ENCODE data around the gene TRABD2B.

Gene TRABD2B

DNA sequence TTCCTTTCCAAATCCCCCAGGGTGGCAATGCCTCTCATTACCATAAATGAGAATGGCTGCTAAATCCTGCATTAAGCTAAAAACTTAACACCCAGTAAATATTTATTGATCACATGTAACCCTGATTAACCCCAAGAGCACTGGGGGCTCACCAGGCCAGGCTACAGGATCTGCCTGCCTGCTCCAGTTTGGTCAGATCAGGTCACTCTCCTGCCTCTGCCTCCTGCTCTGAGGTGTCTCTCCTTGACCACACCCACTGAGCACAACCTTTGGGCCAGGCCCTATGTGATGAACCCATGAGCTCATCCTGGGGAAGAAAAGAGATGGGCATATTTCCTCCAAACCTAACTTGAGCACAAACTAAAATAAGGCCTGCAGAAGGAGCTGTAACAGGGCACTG, 93.5 kb downstream of the TRABD2B start:
- no peak for FAIRE-seq

DNA sequence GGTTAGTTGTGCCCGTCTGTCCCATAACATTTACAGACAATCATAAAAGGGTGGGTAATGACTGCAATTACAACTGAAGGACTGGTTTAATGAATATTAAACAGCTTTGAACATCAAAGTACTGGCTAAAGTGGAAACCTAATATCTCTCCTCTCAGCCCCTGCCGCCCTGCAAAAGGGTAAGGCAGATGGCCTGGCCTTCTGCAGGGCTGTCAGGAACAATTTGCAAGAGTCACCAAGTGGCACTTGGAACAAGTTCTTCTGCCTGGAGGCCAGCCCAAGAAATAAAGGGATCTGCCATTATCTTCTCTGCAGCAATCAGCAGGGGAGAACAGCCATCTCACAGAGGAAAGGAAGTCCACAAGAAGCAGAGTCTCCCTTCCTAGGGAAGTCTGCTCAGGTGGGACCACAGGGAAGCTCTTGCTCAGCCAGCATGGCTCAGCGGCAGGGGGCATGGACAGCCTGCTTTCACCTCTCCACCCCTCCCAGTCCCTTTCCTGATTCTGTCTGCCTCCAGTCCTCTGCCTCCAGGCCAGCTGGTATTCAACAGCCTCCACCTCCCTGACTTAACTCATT, 96.1 kb downstream of the TRABD2B start:
- no peak for FAIRE-seq

DNA sequence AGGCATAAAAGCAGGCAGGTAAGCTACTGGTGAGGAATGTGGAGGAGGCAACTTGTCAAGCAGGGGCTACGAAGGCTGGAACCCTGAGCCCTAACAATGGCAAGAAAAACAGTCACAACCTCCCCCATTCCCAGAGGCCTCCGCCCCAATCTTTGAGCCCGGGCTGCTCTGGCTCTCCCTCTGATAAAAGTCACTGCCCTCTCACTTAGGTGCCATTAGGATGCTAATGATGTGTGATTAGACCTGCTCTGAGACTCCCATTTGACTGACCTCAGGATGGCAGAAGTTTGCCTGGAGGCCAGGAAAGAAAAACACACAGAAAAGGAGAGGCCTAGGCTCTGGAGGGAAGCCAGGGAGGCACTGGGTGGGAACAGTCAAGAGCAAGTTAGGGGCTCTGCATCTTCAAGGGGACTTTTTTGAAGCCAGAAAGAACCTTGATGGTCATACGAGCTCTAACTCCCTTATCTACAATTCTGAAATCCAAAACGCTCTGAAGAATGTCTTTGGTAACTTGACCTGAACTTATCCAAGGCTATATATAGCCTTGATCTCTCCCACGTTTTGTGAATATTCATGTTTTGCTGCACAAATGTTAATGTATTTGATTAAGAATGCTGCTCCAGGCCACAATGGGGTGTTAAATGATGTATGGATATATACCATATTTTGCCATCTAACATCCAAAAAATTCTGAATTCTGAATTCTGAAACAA, 98.9 kb downstream of the TRABD2B start:
- no peak for FAIRE-seq

DNA sequence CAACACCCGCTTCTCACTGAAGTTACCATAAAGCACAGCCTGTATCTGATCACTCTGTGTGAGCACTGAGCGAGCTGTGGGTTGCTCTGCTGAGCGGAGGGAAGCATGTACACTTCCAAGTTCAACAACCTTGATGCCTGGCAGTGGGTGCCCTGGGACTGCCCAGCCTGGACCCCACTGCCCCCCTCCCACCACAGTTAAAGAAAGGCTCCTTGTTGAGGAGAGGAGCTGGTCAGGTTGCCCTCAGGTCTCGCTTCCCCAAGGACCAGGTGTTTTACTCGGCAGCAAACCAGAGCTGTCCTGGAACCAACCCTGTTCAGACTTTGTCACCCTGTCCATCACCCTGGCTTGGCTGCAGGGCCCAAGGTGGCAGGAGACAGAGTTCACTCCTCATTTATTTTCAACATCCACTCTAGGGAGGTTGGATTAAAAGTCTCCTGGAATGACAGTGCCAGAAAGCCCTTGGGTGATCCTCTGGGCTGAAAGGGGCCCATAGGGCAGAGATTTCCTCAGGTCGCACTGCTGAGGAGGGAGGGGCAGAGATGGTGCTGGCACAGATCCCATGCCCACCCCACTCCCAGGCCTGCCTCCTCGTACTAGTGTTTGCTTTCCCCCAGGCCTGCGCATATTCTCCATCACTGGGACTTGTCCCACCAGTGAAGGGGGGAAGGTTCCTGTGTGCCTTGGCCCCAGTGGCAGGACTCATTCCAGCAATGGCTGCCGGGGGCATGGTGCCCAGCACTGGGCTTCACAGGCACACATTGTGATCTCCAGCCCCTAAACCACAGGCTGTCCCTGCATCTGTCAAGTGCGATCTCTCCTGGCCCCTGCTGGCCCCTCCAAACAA, 101.7 kb downstream of the TRABD2B start:
- FAIRE-seq: no peak

DNA sequence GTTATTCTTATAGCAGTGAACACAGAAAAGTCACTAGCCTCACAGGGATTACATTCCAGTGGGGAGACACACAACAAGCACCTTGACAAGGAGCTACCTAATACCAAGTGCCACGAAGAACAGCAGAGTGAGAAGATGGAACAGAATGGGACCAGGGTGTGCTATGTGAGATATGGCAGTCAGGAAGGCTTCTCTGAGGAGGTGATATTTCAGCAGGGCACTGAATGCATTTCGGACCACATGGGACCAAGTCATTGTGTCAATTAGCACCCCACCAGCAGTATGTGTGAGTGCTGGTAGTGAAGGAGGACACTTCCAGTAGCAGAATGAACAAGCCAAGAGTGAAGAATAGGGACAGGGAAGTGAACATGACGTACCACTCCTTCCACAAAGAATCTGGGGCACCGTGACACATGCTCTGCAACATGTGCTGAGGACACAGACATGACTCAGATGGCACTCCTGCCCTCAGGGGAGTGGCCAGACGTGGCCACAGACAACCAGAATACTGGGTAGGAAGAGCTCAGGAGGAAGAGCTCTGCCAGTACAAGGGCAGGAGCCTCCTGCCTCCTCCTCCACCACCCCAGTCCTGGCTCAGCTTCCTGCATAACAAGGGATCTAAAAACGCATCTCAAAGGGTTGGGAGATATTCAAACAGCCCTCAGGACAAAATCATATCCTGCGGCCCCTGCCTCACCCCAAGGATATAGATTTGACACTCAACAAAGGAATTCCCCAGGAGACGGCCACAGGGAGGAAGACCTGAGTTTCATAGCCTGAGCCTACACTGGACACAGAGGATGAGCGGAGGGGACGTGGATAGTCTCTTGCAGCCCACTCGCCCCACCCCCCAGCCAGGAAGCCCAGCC, 102.5 kb downstream of the TRABD2B start:
- no peak for FAIRE-seq

DNA sequence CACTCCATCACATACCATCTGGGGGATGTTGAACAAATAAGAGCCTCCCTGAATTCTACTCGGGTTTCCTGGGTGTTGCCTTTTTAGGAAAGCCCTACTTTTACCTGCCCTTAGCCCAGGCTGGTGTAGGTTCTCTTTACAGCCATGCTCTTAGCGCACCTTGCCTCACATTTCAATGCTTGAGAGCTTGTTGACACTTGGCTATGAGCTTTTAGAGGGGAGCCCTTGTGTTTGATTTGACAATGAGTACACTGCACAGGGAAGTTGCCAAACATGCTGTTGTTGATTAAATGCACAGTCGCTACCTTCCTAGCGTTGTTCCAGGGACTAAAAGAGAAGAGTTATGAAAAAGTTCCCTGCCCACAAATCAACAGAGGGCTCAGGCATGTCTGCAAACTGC, 103.8 kb downstream of the TRABD2B start:
- FAIRE-seq: no peak

DNA sequence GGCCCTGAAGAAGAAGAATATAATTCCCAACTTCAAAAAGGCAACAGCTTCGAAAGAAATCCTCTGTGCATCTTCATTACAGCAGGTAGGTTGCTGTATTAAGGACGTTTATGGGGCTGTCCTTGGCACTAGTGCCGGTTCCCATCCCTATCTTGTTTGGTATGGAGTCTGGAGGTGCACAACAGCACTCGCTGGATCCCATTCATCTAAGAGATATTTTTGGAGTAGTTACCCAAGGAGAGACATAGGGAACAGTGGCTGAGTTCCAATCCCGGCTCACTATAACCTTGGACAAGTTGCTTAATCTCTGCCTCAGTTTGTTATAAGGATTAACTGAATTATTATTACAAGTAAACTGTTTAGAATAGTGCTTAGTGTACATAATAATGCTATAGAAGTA, 106.4 kb downstream of the TRABD2B start:
- no peak for FAIRE-seq

DNA sequence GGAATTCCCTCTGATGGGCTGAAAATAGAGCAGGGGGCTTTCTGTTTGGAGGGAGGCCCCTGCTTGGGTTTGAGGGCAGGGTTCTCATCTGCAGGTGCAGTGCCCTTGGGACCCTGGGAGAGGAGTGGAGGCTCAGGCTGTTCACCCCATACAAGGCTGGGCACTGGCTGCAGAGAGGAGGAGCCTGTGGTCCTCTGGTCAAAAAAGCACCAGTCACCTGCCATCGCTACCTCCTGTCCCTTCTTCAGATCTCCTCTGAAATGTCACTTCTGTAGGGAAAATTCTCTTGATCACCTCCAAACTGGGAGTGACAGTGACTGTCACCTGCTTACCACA, 108.9 kb downstream of the TRABD2B start:
- FAIRE-seq: no peak

DNA sequence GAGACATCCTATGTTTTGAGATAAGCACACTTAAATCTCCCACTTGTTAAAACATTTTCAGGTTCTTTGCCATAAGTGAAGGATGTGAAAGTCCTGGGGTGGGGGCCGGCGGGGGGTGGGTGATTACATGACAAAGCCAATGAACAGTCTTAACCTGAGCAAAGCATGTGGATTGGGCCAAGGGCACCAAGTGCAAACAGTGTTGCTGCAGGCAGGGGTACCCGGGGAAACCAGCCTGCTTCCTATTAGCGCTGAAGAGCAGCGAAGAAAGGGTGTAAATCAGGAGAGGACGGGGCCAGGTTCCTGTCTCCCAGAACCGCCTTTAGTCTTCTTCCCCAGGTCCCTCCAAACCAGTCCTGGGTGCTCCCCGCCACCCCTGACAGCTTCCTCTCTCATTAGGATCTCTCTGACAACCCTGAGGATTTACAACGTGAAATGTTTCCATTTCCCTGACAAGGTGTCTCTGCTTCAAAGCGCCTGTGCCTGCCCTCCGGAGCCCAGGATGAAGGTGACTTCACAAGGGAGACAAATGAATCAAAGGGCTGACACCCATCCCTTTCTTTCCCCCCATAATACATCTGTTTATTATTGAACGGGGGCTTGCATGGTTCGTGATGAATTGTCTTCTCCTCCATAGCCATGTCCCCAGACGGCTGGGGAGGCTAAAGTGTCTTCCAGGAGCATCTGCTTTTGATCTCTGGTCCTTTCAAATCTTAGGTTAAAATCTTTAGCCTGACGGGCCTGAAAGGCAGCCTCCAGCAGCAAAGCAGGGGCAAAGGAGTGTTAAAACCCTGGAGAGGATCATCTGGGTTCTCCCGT, 109.5 kb downstream of the TRABD2B start:
- no peak for FAIRE-seq

DNA sequence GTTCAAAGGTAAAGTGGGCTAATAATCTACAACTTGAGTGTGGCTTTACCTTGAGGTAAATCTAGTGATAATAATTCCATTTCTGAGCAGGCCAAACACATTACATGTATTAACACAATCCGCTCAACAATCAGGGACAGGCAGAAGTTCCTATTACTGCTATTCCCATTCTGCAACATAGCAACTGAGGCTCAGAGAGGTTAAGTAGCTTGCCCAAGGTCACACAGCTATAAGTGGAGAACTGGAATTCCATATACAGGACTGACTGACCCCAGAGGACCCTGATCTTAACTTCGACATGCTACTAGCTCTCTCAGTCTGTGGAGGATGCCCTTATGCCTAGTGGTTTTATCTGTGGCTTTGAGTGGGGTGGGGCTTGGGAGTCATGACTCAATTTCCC, 110.1 kb downstream of the TRABD2B start:
- no peak for FAIRE-seq

DNA sequence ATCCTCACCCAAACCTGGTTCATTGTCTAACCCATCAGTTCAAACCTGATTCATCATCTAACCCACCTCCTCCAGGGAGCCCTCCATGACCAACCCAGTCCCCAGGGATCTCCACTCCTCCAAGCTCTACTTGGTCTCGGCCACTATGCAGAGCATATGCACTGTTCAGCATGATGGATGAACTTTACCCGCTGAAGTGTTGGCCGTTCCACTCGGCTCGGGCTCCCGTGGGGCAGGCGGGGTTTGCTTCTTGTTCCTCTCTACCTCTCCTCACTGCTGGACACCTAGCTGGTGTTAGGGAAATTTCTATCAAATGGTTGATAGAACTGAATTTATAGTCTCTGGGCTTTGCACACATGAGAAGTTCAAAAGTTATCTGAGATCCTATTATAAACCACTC, 111.0 kb downstream of the TRABD2B start:
- no peak for FAIRE-seq

DNA sequence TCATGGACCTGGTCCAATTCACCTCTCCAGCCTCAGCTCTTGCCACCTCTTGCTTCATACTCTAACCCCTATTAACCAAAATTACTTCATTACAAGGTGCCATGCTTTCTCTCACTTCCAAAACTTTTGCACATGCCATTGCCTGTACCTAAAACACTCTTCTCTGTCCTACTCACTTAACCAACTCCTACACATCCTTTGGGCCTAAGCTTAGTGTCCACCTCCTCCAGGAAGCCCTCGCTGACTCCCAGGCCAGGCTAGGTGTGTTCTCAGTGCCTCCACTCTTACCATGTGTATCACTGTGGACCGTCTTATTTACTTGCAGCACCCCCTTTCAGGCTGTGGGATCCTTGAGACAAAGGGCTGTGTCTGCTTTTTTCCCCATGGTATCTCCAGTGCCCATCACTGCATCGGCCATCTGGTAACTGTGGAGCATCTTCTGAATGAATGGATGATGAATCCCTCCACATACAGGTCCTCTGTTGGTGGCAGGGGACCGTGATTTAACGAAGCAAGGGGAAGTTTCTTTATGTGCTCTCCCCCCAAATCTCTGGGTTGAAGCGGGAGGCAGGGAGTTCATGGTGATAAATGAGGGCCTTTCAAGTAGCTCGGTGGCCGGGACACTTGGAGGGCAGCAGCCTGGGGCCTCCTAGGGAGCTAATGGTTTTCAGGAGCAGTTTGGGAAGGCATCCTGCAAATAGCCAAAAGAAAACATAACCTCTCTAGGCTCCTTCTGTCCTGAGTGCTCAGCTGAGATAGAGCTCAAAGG, 111.9 kb downstream of the TRABD2B start:
- FAIRE-seq: no peak

DNA sequence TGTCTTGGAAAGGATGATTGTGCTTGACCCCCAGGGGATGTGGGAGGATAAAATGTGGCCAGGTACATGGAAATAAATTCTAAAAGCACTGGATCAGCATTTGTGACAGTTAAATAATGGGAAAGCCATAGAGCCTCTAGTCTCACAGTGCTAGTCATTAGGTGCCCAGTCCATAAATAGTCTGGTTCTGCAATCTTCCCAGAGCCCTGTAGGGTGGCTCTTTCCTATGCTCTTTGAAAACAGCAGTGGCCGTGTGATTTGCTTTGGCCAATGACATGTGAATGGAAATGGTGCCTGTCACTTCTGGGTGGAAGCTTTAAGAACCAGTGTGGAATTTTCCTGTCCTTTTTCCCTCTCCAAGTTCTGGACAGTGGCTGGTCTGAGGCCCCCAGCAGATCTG, 113.2 kb downstream of the TRABD2B start:
- FAIRE-seq: no peak

DNA sequence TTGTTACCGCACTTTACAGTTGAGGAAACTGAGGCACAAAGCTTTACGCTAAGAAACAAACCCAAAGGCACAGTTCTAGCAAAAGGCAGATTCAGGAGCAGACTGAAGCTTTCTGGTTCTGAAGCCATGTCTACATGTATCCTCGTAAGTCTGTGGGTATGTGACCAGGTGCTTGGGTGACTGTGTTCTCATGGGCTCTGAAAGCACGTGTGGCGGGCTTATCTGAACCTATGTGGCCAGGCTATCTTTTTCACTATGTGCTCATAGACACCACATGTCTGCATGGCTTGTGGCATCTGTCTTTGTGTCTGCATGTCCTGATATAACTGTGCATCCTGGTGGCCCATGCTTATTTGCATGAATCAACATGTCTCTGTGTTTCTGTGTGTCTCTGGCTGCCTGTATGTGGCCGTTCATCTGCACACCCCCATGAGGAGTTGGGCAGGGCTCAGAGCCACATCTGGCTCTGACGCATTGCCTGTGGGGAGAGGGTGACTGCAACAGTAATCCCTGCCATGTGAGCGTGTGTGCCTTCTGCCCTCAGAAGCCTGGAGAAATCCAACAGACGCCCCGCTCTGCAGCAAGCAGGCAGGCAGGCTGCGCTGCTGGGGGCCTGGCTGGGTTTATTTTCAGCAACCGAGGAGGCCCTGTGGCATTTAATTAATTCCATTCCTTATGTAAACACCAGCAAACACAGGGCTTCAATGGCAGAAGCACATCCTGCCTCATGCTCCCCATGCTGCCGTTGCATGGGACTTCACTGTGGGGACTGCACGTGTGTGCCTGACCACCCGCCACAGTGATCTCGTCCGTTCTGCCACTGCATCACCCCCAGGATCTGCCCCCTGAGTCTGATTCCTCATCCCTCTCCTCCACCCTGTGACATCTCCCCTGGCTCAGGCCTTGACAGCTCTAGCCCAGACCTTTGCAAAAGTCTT, 115.4 kb downstream of the TRABD2B start:
- no peak for FAIRE-seq

DNA sequence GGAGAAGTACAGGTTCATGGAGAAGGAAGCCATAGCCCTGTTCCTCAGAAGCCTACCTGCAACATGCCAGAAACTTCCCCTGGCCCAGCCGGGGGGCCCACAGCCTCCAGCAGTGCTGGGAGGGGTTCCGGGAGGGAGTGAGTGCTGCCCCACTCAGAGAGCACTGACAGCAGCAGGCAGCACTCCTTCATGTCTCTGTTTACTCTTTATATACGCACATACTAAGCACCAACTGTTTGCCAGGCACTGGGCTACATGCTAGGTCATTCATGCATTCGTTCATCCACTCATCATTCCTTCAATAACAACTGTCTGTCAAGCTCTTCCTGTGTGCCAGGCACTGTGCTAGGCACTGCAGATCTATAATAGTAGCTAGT, 120.6 kb downstream of the TRABD2B start:
- no peak for FAIRE-seq

DNA sequence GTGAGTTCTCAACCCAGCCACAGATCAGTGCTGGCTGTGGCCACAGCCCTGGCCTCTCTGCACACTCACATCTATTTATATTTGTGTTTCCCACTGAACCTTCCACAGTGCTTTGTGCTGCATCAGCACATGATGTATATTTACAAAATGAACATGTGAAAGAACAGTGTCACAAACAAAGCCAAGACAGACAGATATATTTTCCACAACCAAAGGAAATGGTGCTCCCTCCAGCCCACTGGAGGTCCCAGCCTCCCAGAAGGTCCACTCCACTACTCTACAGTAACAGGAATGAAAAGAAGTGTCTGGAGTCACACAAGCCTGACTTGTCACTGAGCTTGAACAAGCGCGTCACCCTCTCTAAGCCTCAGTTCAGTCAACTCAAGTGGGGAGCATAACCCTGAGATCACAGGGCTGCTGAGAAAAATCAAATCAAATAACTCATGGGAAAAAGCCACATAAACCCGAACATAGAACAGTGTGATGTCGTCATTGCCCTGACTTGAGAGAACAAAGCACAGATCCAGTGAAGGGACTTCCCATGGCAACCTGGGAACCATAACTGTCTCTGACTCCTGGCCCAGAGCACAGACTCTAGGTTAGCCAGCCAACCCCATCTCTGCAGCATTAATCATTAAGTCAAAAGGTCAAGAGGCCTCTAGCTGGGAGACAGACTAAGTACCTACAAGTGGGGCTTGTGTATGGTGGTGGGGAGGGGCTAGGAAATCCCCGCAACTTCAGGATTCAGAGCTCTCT, 121.2 kb downstream of the TRABD2B start:
- no peak for FAIRE-seq

DNA sequence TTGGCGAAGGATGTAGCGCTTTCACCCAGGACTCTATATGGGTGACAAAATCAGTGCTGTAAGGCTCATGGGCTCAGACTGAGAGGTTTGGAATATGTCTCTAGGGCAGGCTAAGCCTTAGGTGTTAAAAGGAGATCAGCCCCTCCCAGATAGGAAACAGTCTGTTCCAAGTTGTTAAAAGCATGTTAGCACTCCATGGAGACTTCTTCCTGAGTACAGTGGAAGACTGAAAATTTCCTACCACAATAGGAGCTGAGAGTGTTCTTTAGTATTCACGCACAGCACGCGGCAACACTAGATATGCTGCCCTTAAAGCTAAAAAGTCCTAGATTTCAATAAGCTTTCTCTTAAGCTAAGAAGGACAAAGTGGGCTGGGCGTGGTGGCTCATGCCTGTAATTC, 122.1 kb downstream of the TRABD2B start:
- FAIRE-seq: no peak

DNA sequence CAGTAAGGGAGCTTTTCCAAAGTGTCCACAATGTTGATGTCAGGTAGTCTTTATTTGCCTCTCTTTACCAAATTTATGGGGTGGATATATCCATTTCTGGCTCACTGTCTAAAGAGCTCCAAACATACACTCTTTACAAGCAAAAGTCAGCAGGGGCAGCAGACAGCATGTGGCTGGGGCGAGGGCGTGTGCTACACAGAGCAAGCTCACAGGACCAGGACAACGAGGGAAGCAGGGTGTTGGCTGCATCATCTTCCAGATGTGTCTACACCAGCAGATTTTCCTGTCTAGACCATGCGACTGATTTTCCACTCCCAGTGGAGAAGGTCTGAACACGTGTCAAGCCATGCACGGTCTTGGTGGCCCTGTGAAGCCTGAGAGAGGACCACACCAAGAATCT, 123.8 kb downstream of the TRABD2B start:
- no peak for FAIRE-seq

DNA sequence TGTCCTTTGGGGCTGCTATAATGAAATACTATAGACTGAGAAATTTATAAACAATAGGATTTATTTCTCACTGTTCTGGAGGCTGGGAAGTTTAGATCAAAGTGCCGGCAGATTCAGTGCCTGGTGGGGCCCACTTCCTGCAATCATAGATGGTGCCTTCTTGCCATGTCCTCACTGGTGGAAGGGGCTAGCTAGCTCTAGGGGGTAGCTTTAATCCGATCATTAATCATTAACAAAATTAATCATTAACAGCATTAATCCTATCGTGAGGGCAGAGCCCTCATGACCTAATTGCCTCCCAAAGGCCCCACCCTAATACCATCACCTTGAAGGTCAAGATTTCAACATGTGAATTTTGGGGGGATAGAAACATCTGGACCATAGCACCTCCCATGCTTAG, 124.3 kb downstream of the TRABD2B start:
- FAIRE-seq: no peak
